BLaER1 treated with 17β-estradiol and CSF1 and Interleukin-3, amounts not matched to agents 10 nM and 100 nM (cell line): Measurements from ENCODE around the gene PAM16.

Experiments used
- H3K27ac ChIP-seq, 11 experiments: shearing (Covaris generic); formaldehyde crosslinking; 2 replicates each; pipeline ENCODE4 v1.8.1; 2022
- H3K27me3 ChIP-seq, 11 experiments: shearing (Covaris generic); formaldehyde crosslinking; 2 replicates each; pipeline ENCODE4 v1.8.1; 2022
- H3K36me3 ChIP-seq, 11 experiments: shearing (Covaris generic); formaldehyde crosslinking; 2 replicates each; pipeline ENCODE4 v1.8.1; 2022
- H3K4me1 ChIP-seq, 10 experiments: shearing (Covaris generic); formaldehyde crosslinking; 2 replicates each; pipeline ENCODE4 v1.8.1; 2022
- H3K4me2 ChIP-seq, 11 experiments: shearing (Covaris generic); formaldehyde crosslinking; 2 replicates each; pipeline ENCODE4 v1.8.1; 2022
- H3K4me3 ChIP-seq, 10 experiments: shearing (Covaris generic); formaldehyde crosslinking; 2 replicates each; pipeline ENCODE4 v1.8.1; 2022
- H3K9ac ChIP-seq, 11 experiments: shearing (Covaris generic); formaldehyde crosslinking; 2 replicates each; pipeline ENCODE4 v1.8.1; 2022
- H3K9me3 ChIP-seq, 11 experiments: shearing (Covaris generic); formaldehyde crosslinking; replicated peaks in 1 of 11; 2 replicates each; pipeline ENCODE4 v1.8.1; 2022
- H4K20me1 ChIP-seq, 11 experiments: shearing (Covaris generic); formaldehyde crosslinking; 2 replicates each; pipeline ENCODE4 v1.8.1; 2022
- Cebpa-rat ChIP-seq, 11 experiments: shearing (Covaris generic); IDR thresholded peaks; 2 replicates each; pipeline ENCODE4 v1.8.1; 2022

The PAM16 gene

DNA sequence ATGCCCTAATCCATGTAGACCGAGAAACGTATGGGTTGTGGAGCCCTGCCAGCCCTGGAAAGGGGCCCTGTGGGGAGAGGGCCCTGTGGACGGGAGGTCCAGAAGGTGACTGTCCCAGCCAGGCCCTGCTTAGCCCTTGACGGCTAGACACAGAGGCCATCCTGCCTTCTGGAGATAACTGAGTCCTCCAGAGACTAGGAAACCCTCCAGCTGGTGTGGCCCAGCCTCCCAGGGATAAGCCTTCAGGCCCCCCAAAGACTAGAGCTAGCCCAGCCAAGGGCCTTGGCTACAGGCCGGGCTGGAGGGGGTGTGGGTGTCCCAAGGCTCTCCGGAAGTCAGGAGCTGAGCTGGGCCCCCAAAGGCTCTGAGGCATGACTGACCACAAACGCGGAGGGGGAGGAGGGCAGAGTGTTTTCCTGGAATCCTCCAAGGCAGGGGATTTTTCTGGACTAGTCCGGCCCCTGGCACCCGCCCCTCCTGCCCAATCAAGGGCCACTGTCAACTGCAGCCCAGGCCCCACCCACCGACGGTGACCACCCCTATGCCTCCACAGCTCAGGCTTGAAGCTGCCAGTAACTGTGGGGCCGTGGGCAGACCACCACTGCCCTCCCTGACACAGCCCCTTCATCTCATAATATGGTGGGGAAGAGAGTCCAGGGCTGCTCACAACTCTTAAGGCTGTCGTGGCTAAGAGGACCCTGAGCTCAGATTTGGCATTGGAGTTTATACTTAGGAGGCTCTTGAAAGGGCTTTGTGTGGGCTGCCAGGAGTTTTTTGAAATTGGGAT, 19.6 kb upstream of the PAM16 start:
- Histone ChIP-seq H3K9me3 (no peaks in the 10 kb centered on the region), H3K4me1 (peaks cover 57 to 75% (median 61%) of the 10 kb centered on the region in 10 experiments), H3K27ac (peak overlapping the region in 2 of 11 experiments; percentile 20 to 27; a peak in 4 of 22 replicates), H3K9ac (peak overlapping the region in 6 of 11 experiments; percentile 13 to 81 (median 56); a peak in 8 of 22 replicates), H3K4me2 (peak overlapping the region; percentile 97 to 100 (median 99)), H3K4me3 (no peak overlapping the region), H4K20me1 (peaks cover 74 to 100% (median 100%) of the 10 kb centered on the region in 11 experiments), H3K27me3 (no peaks in the 10 kb centered on the region), H3K36me3 (peaks cover 6 to 70% (median 27%) of the 10 kb centered on the region in 11 experiments; a peak in 20 of 22 replicates)
- TF ChIP-seq Cebpa-rat (IDR thresholded peaks at IDR 0.05): no peak

DNA sequence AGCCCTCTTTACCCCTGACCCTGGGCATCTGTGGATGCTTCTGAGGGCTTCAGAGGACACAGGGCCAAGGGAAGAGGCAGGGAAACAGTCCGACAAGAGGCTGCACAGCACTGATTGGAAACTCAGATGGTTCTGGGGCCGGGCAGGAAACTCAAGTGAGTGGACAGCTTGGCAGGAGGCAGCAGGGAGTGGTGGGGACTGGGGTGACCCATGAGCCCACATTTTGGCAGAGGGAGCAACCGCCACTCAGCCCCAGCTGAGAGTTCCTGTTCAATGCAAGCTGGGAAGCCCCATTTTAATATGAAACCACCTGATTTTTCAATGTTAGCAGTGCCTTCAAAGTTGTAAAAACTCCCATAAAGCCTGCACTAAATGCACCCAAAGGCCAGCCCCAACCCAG, 19.0 kb upstream of the PAM16 start:
- Histone ChIP-seq H3K4me3 (no peak overlapping the region), H3K36me3 (peaks cover 11 to 72% (median 33%) of the 10 kb centered on the region in 11 experiments; a peak in 21 of 22 replicates), H3K27ac (no peak overlapping the region; a peak in 2 of 22 replicates), H3K4me1 (peaks cover 55 to 75% (median 61%) of the 10 kb centered on the region in 10 experiments), H3K9me3 (no peaks in the 10 kb centered on the region), H3K4me2 (peak overlapping the region in 1 of 11 experiments; percentile 98; a peak in 2 of 22 replicates), H3K27me3 (no peaks in the 10 kb centered on the region), H3K9ac (peak overlapping the region in 2 of 11 experiments; percentile 28 to 43; a peak in 2 of 22 replicates), H4K20me1 (peaks cover 74 to 100% (median 100%) of the 10 kb centered on the region in 11 experiments)
- TF ChIP-seq Cebpa-rat (IDR thresholded peaks at IDR 0.05): no peak

DNA sequence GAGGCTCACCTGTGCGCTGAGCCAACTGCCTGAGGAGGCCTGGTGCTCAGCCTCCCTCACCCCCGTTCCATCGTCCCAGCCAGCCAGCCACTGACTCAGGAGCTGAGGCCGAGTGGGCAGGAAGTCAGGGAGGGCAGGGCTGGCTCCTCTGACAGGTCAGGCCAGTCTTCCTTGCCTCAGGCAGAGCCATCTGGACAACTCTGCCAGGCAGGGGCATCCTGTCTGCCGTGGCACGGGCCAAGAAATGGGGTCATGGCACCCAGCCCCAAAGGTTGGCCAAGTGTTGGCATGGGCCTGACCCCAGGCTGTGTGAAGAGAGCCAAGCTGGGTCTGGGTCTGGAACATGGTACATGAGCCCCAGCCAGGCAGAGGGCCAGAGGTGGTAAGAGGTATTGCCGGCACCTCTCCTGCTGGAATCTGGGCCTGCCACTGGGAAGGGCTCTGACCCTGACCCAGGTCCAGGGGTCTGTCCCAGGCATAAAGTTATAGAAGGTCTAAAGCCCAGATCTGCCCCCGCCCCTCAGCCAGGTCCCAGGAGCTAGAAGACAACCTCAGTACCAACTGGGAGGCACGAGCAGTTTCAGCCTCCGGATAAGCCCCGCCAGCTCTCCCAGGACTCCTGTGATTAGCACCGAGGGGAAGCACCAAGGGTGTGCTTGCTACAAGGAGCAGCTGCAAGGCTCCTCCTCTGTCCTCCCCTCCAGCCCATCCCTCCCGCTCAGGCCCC, 18.0 kb upstream of the PAM16 start:
- peaks cover 19 to 72% (median 42%) of the 10 kb centered on the region in 11 experiments for H3K36me3 ChIP-seq
- no peaks in the 10 kb centered on the region for H3K27me3 ChIP-seq
- TF ChIP-seq Cebpa-rat (IDR thresholded peaks at IDR 0.05): no peak
- peaks cover 45 to 69% (median 55%) of the 10 kb centered on the region in 10 experiments for H3K4me1 ChIP-seq
- H4K20me1 ChIP-seq: peaks cover 66 to 100% (median 96%) of the 10 kb centered on the region in 11 experiments
- no peaks in the 10 kb centered on the region for H3K9me3 ChIP-seq
- no peak overlapping the region for H3K4me3 ChIP-seq
- H3K9ac ChIP-seq: peak overlapping the region in 1 of 11 experiments; percentile 19; a peak in 2 of 22 replicates
- no peak overlapping the region for H3K27ac ChIP-seq
- H3K4me2 ChIP-seq: no peak overlapping the region

DNA sequence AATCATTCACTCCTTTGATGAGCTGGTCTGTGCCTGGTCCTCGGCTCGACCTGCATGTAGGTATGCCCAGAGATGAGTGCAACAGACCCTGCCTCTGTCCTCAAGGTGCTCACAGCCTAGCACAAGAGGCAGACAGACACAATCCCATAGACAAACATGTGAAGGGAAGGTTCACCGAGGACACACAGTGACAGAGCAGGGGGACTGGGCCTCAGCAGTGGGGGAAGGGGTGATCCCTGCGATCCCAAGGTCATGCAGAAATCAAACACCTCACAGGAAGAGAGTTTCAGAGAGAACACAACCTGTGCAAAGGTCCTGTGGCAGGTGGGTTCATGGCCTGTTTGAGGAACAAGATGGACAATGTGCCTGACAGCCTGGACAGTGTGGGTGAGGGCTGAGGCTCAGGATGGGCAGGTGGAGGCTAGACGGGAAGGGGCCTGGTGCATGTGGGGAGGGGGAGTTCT, 16.3 kb upstream of the PAM16 start:
- Histone ChIP-seq H4K20me1 (peaks cover 49 to 100% (median 83%) of the 10 kb centered on the region in 11 experiments), H3K9me3 (no peaks in the 10 kb centered on the region), H3K27ac (no peak overlapping the region), H3K4me2 (no peak overlapping the region), H3K27me3 (no peaks in the 10 kb centered on the region), H3K9ac (peak overlapping the region in 1 of 11 experiments; percentile 37; a peak in 1 of 22 replicates), H3K4me1 (peaks cover 29 to 52% (median 37%) of the 10 kb centered on the region in 10 experiments), H3K36me3 (peaks cover 35 to 89% (median 60%) of the 10 kb centered on the region in 11 experiments), H3K4me3 (no peak overlapping the region)
- TF ChIP-seq Cebpa-rat (IDR thresholded peaks at IDR 0.05): no peak

DNA sequence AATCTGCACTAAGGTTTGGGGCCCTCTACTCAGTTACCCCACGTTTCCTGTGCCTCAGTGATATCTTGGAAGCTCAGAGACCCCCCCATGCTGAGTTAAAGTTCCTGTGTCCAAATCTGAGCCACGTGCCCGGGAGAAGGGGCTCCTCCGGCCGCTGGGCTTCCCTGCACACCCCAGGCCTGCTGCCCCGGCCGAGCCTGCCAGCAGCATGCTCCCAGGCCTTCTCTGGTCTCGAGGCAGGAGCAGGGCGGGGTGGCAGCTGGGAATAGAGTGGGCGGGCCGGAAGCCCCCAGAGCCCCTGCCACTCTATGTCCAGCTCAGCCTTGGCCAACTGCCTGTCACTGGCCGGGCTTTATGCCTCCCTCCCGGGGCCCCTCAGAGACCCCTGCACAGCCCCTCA, 14.9 kb upstream of the PAM16 start:
- Histone ChIP-seq H3K4me3 (no peak overlapping the region), H3K36me3 (peaks cover 49 to 99% (median 74%) of the 10 kb centered on the region in 11 experiments), H3K9ac (peak overlapping the region in 6 of 11 experiments; percentile 15 to 62 (median 52); a peak in 7 of 22 replicates), H3K27me3 (no peaks in the 10 kb centered on the region), H3K4me1 (peaks cover 15 to 40% (median 27%) of the 10 kb centered on the region in 10 experiments), H4K20me1 (peaks cover 35 to 100% (median 82%) of the 10 kb centered on the region in 11 experiments), H3K4me2 (peak overlapping the region in 9 of 11 experiments; percentile 33 to 74 (median 58); a peak in 17 of 22 replicates), H3K9me3 (no peaks in the 10 kb centered on the region), H3K27ac (no peak overlapping the region)
- no peak for TF ChIP-seq Cebpa-rat (IDR thresholded peaks at IDR 0.05)

DNA sequence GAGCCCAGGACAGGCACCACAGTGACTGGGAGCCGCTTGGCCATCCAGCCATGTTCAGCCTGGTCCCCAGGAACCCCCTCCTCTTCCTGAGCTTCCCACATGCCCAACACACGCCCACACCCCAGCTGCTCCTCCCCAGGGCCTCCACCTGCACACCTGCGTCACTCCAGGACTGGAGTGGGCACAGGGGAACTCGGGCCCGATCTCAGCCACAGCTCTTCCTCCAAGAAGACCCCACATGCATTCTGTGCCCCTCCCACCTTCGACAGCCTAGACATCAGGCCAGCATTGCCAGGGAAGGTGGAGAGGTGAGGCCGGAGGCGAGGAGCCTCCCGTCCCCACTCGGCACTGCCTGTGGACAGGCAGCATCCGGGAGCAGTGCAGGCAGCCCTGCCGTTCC, 14.5 kb upstream of the PAM16 start:
- Histone ChIP-seq H3K36me3 (peaks cover 49 to 99% (median 77%) of the 10 kb centered on the region in 11 experiments), H3K4me3 (no peak overlapping the region), H3K9ac (peak overlapping the region in 8 of 11 experiments; percentile 15 to 62 (median 30); a peak in 6 of 22 replicates), H3K27me3 (no peaks in the 10 kb centered on the region), H3K9me3 (no peaks in the 10 kb centered on the region), H4K20me1 (peaks cover 31 to 100% (median 82%) of the 10 kb centered on the region in 11 experiments), H3K4me2 (peak overlapping the region in 9 of 11 experiments; percentile 33 to 74 (median 58); a peak in 18 of 22 replicates), H3K27ac (no peak overlapping the region), H3K4me1 (peaks cover 11 to 37% (median 27%) of the 10 kb centered on the region in 10 experiments)
- TF ChIP-seq Cebpa-rat (IDR thresholded peaks at IDR 0.05): no peak

DNA sequence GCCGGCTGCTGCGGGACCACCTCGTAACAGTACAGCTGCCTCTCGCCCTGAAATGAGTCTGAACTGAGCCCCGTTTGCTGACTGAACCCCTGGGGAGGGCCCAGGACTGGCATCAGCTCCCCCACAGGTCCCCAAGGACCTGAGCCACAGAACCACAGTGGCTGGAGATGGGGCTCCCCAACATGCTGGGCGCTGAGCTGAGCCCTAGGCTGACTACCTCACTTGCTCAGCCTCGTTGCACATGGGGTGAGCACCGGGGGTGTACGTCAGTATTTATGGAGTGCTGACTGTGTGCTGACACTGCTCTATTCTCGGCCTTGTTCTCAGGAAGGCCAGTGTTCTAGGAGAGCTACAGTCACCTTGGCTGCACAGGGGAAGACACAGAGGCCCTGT, 13.9 kb upstream of the PAM16 start:
- Histone ChIP-seq H3K27me3 (no peaks in the 10 kb centered on the region), H3K27ac (no peak overlapping the region), H3K36me3 (peaks cover 53 to 99% (median 82%) of the 10 kb centered on the region in 11 experiments), H3K4me1 (peaks cover 6 to 38% (median 26%) of the 10 kb centered on the region in 10 experiments), H3K9ac (peak overlapping the region in 8 of 11 experiments; percentile 15 to 62 (median 36); a peak in 8 of 22 replicates), H3K4me2 (peak overlapping the region in 9 of 11 experiments; percentile 33 to 74 (median 58); a peak in 15 of 22 replicates), H4K20me1 (peaks cover 30 to 100% (median 81%) of the 10 kb centered on the region in 11 experiments; a peak in 21 of 22 replicates), H3K9me3 (no peaks in the 10 kb centered on the region), H3K4me3 (no peak overlapping the region)
- TF ChIP-seq Cebpa-rat (IDR thresholded peaks at IDR 0.05): no peak

DNA sequence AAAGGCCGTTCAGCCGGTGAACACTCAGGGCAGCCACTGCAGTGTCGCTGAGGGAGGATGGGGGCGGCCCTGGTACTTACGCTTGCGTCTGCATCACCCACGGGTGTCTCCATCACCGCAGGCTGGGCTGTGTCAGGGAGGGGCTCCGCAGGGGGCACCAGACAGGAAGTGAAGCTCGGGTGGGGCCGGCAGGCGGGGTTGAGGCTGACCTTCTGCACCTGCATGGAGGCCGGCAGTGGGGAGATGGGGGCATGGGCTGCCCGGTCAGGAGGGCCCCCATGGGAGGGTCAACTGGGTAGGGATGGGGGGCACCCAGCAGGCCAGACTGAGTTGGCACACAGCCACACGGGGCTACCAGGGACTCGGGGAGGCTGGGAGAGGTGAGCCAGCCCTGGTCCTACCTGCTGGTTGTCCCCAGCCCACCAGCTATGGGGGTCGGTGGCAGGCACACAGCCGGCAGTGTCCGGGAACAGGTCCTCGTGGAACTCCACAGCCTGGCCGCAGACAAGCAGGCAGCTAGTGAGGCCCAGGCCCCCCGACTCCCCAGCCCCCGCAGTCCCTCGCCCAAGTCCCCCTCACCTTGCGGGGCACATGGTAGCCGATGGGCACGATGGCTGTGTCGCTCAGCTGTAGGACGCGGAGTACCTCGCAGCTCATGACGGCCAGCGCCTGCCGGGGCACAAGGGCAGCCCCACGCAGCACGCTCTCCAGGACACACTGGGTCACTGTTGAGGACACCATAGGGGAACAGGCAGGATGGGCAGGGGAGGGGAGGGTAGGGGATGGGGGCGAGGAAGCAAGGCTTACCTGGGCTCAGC, 13.3 kb upstream of the PAM16 start:
- no peak overlapping the region for H3K27ac ChIP-seq

More for the DNA sequence above, 13.3 kb upstream of the PAM16 start:
- Histone ChIP-seq H3K27me3 (no peaks in the 10 kb centered on the region), H3K4me3 (no peak overlapping the region), H3K4me1 (peaks cover 6 to 38% (median 23%) of the 10 kb centered on the region in 10 experiments), H3K36me3 (peaks cover 55 to 98% (median 83%) of the 10 kb centered on the region in 11 experiments), H3K4me2 (peak overlapping the region in 4 of 11 experiments; percentile 62 to 74 (median 70); a peak in 5 of 22 replicates), H3K9me3 (no peaks in the 10 kb centered on the region), H3K9ac (peak overlapping the region in 4 of 11 experiments; percentile 38 to 62 (median 52); a peak in 3 of 22 replicates), H4K20me1 (peaks cover 27 to 98% (median 78%) of the 10 kb centered on the region in 11 experiments; a peak in 20 of 22 replicates)
- no peak for TF ChIP-seq Cebpa-rat (IDR thresholded peaks at IDR 0.05)
